Anterior cingulate cortex (tissue), 58 donors: ENCODE measurements around the gene DNAH3.
"Not testable (repeated sequence)": the region's sequence is repeated elsewhere in the genome, so short reads cannot be mapped to it uniquely, and the experiment has no call there.

Experiments used
- DNase-seq, 58 donors: peaks; one replicate each; lab custom pipeline; 2025; lab: John Stamatoyannopoulos, UW

DNAH3 gene

DNA sequence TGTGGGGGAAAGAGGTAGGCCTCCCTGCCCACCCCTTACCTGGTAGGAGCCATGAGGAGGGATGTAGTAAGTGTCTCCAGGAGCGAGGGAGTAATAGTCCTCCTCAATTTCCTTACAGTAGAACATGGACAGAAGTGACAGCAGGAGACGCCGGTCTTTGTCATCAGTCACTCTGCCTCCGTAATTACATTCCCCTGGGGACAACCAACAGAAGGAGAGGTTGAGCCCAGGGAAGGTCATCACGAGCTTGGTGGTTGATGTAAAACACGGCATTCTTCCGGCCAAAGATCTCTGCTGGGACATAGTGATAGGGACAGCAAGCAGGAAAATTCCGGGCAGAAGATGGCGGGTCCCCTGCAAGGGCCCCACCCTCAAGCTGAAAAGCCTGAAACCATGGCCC lies 202.2 kb downstream of the DNAH3 start:
- DNase-seq: no peak

DNA sequence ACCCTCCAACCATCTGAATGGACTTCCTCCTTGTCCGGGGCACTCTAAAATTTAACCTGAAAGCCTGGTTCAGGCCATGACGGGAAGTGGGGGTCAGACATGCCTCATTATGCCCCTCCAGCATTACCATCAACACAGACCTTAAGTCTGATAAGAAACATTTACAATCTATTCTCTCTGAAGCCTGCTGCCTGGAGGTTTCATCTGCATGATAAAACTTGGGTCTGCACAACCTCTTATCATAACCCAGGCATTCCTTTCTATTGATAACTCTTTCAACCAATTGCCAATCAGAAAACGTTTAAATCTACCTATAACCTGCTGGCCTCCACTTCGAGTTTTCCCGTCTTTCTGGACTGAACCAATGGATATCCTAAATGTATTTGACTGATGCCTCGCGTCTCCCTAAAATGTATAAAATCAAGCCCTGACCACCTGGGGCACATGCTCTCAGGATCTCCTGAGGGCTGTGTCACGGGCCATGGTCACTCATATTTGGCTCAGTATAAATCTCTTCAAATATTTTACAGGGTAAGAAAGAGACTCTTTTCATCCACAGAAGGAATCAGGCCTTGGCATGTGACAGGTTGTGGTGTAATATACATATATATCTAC lies 204.5 kb downstream of the DNAH3 start:
- no peak for DNase-seq

DNA sequence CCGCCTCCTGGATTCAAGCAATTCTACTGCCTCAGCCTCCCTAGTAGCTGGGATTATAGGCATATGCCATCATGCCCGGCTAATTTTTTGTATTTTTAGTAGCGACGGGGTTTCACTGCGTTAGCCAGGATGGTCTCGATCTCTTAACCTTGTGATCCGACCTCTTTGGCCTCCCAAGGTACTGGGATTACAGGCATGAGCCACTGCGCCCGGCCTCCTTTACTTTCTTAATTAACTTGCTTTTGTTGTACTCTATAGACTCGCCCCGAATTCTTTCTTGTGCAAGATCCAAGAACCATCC lies 205.1 kb downstream of the DNAH3 start:
- not testable (repeated sequence) for DNase-seq

DNA sequence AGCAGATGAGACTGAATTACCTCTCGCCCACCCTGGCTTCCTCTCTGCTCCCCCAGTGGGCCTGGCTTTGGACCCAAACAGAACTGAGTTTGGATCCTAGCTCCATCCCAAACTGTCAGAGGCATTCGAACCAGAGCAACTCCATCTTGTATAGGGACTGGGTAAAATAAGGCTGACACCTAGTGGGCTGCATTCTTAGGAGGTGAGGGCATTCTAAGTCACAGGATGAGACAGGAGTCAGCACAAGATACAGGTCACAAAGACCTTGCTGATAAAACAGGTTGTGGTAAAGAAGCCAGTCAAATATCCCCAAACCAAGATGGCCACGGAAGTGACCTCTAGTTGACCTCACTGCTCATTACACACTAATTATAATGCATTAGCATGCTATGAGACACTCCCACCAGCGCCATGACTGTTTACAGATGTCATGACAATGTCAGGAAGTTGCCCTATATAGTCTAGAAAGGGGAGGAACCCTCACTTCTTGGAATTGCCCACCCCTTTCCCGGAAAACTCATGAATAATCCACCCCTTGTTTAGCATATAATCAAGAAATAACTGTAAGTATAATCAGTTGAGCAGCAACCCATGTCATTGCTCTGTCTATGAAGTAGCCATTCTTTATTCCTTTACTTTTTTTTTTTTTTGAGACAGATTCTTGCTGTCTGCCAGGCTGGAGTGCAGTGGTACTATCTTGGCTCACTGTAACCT lies 205.6 kb downstream of the DNAH3 start:
- no peak for DNase-seq

DNA sequence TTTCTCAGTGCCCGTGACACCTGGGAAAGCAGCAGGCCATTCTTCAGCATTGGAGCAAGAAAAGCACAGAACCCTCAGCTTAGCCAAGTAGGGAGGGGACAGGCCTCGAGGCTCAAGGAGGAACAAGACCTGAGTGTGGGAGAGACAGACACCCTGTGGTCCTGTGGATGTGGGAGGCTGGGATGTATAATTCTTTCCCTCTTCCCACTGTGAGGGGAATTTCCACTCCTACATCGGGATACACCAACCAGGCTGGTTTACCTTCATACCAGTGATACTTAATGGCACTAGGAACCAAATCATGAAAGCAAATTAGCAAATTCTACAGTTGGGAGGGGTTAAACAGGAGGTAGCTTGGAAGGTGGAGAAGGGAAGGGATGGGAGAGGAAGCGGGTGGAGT lies 208.4 kb downstream of the DNAH3 start:
- DNase-seq: no peak

DNA sequence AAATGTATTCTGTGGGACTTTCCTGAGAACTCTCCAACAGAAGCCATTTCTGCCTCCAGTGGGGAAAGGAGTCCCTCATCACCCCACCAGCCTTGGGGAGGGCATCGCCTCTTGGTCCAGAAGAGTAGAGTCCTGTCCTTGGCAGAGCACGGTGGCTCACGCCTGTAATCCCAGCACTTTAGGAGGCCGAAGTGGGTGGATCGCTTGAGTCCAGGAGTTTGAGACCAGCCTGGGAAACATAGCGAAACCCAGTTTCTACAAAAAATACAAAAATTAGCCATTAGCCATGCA lies 209.1 kb downstream of the DNAH3 start:
- no peak for DNase-seq

DNA sequence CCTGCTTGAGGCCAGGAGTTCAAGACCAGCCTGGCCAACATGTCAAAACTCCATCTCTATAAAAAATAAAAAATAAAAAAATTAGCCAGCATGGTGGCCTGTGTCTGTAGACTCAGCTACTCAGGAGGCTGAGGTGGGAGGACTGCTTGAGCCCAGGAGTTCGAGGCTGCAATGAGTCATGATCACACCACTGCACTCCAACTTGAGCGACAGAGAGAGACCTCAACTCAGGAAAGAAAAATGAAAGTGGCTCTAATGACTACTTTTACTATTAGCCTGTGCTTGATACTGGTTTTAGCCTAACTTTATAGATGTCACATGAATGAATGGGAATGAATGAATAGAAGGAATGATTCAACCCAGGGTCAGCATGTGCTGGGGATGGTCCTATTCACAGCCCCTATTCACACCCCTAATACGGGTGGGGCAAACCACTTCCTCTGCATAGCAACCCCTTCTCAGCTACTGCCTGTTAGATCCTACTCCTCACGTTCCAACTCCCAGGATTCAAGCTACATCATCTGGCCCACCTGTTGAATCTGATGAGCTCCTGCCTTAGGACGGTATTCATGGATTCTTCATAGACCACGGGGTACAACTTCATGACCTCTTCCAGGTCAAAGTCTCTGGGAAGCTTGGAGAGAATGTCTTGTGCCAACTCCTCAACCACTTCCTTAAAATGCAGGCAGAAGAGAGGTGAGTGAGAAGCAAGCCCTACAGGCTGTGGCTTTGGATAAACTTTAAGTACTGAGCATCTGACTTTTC lies 209.6 kb downstream of the DNAH3 start:
- no peak for DNase-seq

DNA sequence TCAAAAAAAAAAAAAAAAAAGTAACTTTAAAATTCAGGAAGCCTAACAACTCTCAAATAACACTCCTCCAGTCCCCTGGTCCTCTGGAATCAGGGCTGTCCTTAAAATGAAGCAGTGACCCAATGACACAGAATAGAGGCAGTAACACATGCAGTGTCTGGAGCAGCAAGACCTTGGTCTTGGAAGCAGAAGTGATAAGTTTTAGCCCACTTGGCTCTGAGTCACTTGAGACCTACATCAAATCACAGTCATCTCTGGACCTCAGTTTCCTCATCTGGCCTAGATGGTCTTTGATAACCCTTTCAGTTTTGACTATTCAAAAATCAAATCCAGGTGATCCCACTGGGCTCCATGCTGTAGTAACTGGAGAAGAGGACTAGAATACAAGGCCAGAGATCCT lies 211.0 kb downstream of the DNAH3 start:
- no peak for DNase-seq

DNA sequence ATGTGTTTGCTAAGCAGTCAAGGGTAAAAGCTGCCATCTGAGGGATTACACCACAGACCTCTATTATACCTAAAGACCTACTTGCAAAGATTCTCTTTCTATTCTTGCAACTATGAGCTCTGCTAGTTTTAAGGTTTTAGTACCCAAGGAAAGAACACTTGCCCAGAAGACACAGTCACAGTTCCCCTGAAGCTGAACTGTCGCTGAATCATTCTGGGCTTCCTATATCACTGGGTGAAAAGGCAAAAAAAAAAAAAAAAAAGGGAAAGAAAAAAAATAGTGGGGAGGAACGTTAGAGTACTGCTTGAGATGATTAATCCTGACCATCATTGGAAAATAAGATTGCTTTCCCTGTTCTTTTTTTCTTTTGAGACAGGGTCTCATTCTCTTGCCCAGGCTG lies 212.2 kb downstream of the DNAH3 start:
- no peak for DNase-seq

DNA sequence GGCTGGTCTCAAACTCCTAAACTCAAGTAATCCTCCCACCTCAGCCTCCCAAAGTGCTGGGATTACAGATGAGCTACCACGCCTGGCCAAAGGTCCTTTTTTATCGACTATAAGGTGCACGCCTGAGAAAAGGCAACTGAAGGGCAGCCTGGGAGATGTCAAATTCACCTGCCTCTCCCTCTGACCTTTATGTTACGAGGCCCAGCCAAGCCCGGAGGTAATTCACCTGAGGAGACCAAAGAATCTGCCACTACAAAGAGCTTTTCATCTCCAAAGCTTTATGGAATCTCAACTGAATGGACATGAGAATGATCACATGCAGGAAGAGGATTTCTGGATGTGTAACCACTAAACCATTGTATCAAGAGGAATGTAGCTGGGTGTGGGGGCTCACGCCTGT lies 212.9 kb downstream of the DNAH3 start:
- no peak for DNase-seq

DNA sequence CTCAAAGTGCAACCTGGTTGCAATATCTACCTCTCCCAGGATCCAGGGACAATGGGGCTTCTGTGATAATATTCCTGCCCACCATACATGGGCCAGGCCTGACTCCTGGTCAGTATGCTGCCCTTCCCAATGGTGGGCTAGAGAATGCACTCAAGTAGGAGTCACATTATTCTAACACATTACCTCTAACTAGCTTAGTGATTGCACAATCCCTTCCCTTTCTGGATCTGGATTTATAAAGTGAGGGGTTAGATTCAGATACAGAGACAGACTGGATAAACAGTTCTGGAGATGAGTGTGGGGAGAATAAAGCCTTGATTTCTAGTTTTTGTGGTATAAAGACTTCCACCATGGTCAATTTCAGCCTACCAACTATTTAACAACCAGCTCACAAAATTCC lies 217.1 kb downstream of the DNAH3 start:
- DNase-seq: no peak

DNA sequence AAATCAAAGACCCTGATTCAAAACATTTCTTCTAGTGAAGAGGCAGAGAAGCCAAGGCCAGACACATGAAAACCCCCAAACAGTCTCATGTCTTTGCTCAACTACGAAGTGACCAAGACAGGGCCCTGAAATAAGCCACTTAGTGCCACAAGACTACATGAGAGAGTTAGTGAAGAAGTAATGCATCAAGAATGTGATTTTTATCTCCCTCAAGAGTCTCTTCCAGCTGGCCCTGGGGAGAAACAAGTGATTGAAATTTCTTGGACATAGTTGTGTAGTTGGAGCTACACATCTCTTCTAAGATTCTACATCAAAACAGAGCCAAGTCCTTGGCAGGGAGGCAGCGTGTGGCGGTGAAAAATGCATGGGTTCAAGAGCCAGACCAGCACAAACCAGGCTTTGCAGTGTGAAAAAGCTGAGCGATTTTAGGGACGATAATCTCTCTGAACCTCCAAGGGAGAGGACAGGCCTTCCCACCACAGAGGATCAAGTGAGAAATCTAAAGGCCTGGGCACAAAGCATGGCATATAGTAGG lies 219.5 kb downstream of the DNAH3 start:
- no peak for DNase-seq

DNA sequence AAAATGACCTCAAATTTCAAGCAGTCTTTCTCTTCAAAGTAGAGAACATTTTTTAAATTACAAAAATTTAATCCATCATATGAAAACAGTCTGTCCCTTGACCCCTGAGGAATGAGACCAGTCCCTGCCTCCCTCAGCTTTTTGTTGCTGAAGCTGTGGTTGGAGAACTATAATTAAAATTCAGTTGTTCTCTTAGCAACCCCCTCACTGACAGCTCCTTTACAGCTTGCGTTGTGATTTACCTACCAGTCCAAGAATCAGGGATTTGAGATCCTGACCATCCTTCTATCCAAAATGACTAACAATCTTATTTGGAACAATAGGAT lies 220.3 kb downstream of the DNAH3 start:
- no peak for DNase-seq

DNA sequence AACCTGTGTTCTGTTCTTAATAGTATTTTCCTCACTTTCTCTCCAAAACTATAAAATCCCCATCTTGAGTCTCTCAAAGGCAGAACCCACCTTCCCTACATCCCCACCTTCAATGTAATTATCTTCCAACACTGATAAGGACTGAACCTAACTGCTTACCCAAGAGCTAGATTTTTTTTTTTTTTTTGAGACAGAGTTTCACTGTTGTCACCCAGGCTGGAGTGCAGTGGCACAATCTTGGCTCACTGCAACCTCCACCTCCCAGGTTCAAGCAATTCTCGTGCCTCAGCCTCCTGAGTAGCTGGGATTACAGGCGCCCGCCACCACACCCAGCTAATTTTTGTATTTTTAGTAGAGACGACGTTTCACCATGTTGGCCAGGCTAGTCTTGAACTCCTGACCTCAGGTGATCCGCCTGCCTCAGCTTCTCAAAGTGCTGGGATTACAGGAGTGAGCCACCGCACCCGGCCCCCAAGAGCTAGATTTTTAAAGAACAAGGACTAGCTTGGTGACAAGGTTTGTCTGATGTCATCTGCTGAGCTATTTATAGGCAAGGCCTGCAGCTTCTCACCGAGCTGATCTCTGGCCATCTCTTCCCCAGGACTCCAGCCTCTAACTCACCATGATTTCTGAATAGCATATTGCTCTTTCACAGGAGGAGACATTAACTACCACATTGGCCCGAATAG lies 220.8 kb downstream of the DNAH3 start:
- DNase-seq: not testable (repeated sequence)

DNA sequence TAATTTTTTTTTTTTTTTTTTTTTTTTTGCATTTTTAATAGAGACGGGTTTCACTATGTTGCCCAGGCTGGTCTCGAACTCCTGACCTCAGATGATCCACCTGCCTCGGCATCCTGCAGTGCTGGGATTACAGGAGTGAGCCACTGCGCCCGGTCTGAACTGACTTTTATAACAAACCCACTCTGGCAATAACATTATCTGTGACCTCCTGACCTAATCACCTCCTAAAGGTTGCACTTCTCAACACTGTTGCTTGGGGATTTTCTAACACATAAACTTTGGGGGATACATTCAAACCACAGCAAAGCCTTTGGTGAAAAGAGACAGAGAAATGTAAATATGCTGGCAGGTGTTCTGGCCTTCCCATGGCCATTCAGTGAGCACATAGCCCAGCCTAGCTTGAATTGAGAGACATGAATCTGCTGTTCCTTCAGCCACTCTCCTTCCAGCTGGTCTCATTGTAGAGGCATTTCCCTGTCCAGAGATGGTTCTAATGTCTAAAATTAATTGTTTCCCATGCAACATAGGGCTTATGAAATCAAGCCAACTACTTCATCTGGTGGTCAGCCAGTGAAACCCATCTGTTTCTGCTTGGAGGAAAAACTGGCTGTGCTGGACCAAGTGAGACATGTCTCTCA lies 221.8 kb downstream of the DNAH3 start:
- peak in 1 of 58 donors; percentile 6 for DNase-seq

DNA sequence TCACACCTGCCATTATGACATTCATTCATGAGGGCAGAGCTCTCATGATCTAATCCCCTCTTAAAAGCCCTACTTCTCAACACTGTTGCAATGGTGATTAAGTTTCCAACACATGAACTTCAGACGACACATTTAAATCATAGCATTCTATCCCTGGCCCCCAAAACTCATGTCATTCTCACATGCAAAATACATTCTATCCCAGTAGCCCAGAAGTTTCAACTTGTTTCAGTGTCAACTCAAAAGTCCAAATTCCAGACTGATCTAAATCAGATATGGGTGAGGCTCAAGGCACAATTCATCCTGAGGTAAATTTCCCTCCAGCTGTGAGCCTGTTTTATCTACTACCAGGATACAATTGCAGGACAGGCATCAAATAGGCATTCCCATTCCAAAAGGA lies 224.9 kb downstream of the DNAH3 start:
- no peak for DNase-seq

DNA sequence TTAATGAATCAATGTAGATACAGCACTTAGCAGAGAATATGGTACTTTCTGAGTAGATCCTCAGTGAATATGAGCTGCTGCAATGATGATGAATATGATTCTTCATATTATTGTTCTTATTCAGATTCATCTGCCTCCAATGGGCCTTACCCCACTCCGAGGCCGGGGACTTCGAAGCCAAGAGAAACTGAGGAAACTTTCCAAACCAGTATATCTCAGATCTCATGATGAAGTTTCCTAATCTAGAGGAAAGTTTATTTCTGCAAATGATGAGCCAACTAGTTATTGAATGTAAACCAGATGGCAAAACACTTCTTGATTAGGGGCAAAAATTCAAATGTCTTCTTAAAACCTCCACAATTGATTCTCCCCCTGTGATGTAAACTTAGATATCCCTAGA lies 226.8 kb downstream of the DNAH3 start:
- DNase-seq: no peak

DNA sequence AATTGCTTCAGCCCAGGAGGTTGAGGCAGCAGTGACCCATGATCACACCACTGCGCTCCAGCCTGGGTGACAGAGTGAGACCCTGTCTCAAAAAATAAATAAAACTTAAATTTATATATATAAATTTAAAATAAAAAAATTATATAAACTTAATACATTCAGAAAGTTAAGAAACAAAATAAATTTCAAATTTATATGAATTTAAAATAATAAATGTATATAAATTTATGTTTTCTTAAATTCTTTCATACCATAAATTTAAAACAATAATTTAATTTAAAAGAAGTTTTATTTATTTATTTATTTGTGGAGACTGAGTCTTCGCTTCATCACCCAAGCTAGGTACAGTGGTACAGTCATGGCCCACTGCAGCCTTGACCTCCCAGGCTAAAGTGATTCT lies 229.8 kb downstream of the DNAH3 start:
- no peak for DNase-seq

DNA sequence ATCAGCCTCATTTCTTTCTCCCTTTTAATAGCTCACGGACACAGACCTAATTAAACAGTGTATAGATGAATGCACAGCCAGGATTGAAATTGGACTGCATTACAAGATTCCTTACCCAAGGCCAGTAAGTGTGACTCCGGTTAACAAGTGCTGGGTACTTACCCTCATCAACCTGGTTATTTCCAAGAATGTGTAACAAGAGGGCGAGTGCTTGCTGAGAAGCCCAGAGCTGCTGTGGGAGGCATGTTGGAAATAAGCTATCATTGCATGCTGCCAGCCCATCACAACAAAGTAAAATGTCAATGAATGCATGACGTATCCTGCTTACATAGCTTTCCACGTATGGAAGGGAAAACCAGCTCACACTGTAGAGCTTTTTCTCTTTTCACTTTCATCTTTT lies 230.6 kb downstream of the DNAH3 start:
- DNase-seq: no peak

DNA sequence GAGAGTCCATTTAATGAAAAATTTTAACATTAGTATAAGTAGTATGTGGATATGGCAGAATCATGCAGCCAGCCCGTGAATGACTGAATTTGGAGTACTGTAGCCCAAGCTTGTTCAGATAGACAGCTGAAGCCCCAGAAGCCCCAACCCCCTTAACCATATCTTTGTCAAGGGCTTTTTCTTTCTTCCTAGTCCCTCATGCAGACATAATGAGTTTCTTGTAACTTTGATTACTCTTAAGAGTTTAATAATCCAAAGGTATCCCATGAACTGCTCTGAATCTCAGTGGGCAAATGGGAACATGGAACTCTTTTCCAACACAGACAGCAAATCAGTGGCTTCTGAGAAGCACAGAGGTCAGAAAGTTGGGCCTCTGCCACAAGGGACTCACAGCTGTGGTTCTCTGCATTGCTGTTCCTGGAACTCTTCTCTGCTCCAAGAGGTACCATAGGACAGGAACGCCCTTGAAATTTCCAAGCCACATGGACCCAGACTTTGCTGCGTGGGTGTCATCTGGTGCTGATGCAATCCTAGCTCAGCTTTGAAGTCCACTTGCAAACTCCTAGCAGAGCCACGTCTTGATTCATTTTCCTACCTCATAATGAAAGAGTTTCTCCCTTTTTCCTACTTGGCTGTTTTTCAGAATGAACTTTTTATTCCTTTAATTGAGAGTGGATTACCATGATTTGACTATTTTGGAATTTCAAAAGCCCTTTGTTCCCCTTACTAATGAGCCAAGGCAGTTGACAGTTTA lies 232.0 kb downstream of the DNAH3 start:
- DNase-seq: peak in 2 of 58 donors; percentile 3 to 13
